GM10248 (cell line): Measurements from ENCODE around the gene SIPA1L3.

ENCODE experiments used
- CTCF ChIA-PET: fragments of 300-600 bp; sonication (Branson Sonifier 250); formaldehyde crosslinking; extraction: SDS; loops from one replicate; lab custom pipeline; 2021; ENCODE audit warnings: antibody characterized with exemption; lab: Yijun Ruan, JAX
- POLR2A ChIA-PET: fragments of 350-650 bp; sonication (Branson Sonifier 250); formaldehyde crosslinking; extraction: SDS; loops from one replicate; lab custom pipeline; 2020; ENCODE audit warnings: antibody characterized with exemption; lab: Yijun Ruan, JAX
- DNase-seq: peaks from one replicate; pipeline ENCODE4 v3.0.0; 2012; ENCODE audit errors: extremely low spot score
- TF ChIP-seq, protein P1 (sequence below): IDR thresholded peaks from 2 replicates; pipeline ENCODE4 v1.5.1; 2012; ENCODE audit warnings: mild to moderate bottlenecking, low read depth; ENCODE audit errors: extremely low read depth, missing control alignments, control extremely low read depth

Gene SIPA1L3

DNA sequence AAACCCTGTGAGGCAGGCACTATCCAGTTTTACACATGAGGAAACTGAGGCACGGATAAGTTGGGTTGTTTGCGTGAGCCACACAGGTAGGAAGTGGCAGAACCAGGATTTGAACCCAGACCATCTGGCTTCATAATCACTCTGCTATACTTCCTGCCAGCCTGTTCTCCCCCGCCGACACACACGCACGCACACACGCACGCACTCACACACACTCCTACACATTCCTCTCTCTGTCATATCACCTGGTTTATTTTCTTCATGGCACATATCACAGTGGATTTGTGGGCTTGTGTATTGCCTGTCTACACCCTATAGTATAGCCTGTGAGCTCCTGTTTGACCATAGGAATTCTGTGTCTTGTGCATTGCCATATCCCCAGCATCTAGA, 140.0 kb downstream of the SIPA1L3 start:
- TF ChIP-seq, protein P1, sequence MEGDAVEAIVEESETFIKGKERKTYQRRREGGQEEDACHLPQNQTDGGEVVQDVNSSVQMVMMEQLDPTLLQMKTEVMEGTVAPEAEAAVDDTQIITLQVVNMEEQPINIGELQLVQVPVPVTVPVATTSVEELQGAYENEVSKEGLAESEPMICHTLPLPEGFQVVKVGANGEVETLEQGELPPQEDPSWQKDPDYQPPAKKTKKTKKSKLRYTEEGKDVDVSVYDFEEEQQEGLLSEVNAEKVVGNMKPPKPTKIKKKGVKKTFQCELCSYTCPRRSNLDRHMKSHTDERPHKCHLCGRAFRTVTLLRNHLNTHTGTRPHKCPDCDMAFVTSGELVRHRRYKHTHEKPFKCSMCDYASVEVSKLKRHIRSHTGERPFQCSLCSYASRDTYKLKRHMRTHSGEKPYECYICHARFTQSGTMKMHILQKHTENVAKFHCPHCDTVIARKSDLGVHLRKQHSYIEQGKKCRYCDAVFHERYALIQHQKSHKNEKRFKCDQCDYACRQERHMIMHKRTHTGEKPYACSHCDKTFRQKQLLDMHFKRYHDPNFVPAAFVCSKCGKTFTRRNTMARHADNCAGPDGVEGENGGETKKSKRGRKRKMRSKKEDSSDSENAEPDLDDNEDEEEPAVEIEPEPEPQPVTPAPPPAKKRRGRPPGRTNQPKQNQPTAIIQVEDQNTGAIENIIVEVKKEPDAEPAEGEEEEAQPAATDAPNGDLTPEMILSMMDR: no peak
- CTCF ChIA-PET: interaction anchor here (0.7 to 2.1 kb wide), 4 partner anchors 10 to 144 kb away, joined by 3 to 10 read pairs (median 7); no protein-coding TSS in a partner anchor
- no peak for DNase-seq
- POLR2A ChIA-PET: no interaction called here

DNA sequence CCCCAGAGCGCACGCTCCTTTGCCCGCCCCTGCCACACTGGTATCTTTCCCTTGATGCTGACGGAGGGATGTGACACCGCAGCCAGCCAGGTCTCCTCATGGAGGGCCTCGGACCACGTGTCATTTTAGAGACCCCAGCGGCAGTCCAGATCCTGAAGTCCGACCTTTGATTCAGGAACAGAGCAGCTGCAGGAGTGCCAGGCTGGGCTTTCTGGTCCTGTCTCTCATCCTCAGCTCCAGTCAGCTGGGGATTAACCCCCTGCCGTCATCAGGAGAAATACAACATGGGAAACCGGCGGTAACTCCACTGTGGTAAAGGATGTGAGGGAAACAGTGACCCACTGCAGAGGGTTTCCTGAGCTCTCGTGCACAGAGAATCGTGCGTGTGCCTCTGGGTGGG, 140.6 kb downstream of the SIPA1L3 start:
- ChIA-PET CTCF (interaction anchor here (1.4 to 2.5 kb wide), 3 partner anchors 27 to 145 kb away, joined by 3 to 10 read pairs (median 9); no protein-coding TSS in a partner anchor), POLR2A (no interaction called here)
- DNase-seq: no peak
- TF ChIP-seq, protein P1: no peak

DNA sequence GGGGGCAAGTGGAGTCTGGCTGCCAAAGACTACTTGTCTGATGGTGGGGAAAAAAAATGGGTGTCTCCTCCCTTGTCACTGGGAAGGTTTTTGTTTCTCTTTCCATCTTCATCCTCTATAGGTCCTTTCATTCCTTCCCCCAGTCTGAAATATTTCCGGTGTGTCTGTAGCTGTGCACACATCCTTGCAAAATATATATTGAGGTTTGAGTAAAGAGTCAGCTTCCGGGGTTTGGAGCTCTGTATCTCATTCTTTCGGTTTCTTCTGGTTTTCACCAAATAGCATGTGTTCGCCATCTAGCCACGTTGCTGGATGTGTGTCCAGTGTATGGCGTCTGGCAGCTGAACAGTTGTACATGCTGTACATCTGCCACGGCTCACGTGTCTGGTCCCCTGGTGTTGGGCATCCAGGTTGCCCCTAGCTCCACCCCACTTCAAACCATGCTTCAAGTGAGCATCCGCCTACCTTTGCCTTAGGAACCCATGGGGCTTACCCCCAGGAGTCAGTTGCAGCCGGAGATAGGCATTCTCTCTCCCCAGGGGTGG, 142.2 kb downstream of the SIPA1L3 start:
- ChIA-PET POLR2A (interaction anchor here (0.6 to 1.2 kb wide), 5 partner anchors 45 to 1804 kb away, joined by 3 to 6 read pairs (median 4); no protein-coding TSS in a partner anchor), CTCF (interaction anchor here (1.0 to 2.5 kb wide), 8 partner anchors 9 to 147 kb away, joined by 3 to 10 read pairs (median 4); no protein-coding TSS in a partner anchor)
- TF ChIP-seq, protein P1: no peak
- peak; percentile 76 for DNase-seq

DNA sequence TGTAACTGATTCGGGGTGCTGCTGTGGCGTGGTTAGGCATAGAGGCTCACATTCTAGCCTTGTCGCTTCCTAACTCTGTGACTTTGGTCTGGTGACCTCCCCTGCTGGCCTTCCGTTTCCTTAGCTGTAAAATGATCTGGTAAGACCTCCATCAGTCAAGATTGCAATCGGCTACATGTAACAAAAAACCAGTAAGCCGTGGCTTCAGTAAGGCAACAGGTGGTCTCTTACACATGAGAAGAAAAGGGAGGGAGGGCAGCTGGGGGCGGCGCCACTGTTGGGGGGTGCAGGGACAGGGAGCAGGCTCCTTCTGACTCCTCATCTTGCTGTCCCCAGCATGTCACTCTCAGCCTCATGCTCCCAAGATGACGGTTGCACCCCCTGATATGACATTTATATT, 148.0 kb downstream of the SIPA1L3 start:
- TF ChIP-seq, protein P1: no peak
- DNase-seq: no peak
- ChIA-PET CTCF (interaction anchor here (1.9 kb wide), 1 partner anchor 153 kb away, joined by 6 read pairs; no protein-coding TSS in a partner anchor), POLR2A (no interaction called here)

DNA sequence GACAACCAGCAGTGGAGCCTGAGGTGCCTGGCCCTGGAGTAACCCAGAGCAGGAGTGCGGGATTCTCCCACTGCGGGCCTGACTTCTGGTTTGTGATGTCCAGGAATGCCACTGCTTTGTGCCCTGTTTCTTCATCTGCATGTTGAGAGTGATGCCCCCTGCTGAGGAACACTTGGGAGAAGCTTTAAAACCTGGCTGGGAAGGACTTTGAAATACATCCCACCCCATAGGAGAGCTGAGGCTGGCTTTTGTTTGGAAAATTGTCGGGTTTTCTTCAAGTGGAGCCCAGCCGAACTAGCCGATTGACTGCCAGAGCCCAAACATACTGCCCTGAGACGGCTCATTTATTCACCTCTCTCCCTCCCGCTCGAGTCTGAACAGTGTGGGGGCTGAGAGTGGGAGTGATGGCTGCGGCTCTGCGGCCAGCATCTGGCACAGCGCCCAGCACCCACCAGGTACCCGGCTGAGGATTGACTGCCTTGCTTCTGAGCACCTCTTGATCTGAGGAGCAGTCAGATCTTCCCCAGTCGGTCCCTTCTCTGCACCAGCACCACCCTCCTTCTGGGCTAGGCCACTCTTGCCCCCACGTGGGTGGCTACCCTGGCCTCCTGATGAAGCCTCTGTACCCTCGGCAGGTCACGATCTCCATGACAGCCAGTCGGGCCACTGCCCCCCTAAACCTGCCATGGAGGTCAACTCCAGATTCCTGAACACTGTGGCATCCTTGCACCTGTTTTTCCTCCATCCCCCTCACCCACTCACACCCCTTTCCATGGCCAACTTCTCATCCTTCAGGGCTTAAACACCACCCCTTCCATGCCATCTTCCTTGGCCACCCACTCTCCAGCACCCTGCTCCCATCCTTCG, 148.9 kb downstream of the SIPA1L3 start:
- TF ChIP-seq, protein P1: no peak
- CTCF ChIA-PET: interaction anchor here (1.9 kb wide), 1 partner anchor 154 kb away, joined by 6 read pairs; no protein-coding TSS in a partner anchor
- DNase-seq: no peak
- POLR2A ChIA-PET: no interaction called here

DNA sequence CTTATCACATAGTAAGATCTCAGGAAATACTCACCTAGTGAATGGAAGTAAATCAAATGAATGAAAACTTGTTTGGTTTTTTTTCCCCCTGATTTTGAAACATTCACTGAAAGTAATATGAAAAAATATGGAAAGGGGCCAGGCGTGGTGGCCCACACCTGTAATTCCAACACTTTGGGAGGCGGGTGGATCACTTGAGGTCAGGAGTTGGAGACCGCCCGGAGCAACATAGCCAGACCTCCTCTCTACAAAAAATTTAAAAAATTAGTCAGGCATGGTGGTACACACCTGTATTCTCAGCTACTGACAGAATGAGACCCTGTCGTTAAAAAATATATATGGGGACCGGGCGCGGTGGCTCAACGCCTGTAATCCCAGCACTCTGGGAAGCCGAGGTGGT, 149.6 kb downstream of the SIPA1L3 start:
- TF ChIP-seq, protein P1: no peak
- POLR2A ChIA-PET: no interaction called here
- no peak for DNase-seq
- CTCF ChIA-PET: no interaction called here
